Femur (tissue), 1 donor: ENCODE measurements around the gene MPPED2.

ENCODE experiments used
- DNase-seq: peaks from one replicate; pipeline ENCODE4 v3.0.0-alpha.2; 2017

MPPED2 gene, protein sequence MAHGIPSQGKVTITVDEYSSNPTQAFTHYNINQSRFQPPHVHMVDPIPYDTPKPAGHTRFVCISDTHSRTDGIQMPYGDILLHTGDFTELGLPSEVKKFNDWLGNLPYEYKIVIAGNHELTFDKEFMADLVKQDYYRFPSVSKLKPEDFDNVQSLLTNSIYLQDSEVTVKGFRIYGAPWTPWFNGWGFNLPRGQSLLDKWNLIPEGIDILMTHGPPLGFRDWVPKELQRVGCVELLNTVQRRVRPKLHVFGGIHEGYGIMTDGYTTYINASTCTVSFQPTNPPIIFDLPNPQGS

DNA sequence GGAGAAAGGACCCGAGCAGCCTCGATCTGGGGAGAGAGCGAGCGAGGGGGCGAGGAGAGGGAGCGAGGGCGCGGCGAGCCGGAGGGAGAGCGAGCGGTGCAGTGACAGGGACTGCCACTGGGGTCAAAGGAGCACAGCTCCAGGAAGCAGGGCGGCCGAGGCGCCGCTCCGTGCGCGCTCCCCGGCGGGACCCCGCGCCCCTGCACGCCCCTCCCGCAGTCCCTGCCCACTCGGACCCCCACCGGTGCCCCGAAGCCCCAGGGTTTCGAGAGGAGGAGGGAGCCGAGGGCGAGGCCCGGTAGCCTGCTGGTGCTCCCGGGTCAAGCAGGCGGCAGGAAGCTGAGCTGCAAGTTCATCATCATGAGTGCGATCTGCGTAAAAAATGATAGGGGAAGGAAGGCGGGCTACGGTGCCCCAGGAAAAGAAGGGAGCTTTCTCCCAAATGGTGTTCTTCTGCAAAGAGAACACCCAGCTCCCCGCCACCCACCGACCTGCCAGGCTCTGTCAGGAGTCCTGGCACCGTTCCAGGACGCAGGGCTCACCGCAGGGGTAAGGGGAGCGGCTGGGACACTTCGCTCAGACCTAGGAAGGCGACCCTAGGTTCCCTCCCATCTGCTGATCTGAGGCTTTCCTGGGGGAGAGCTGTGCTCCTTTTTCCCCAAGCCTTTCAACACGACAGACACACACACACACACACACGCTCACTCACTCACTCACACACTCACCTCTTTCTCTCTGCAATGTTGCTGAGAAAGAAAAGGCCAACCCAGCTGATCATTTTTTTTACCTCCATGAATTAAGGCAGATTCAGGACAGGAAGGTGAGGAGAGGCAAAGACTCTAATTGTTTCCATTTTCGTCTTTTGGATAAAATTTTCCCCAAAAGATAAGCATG lies at the start of gene MPPED2:
TSS of gene MPPED2 (minus strand) at position 103 of the 894 bp plus-strand sequence. CDS start 5,980 bp downstream, outside the sequence.
- DNase-seq: peak; percentile 77

DNA sequence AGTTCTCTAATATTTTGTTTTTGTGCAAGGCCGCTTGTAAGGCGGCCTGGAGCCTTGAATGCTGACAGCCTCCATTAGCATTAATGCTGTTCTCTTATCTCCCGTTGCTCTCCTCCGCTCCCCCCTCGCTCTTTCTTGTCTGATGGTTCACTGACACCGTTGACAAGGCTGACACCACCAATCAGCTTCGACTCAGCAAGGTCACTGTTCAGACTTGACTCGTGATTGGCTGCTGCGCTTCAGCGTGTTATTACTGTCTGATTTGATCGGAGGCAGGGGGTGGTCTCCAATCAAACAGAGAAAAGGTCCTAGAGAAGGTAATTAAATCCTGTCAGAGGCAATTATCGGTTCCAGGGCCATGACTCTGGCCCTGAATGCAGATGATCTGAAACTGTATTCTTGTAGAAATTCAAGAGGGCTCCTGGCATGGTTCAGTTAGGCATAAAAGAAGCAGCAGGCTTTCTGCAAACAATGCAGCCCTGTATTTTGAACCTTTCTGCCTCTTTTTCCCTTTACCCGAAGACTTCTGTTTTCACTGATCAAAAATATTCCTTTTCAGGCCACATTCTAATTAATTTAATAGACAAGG lies 49.3 kb upstream of the MPPED2 start:
- DNase-seq: peak; percentile 53

DNA sequence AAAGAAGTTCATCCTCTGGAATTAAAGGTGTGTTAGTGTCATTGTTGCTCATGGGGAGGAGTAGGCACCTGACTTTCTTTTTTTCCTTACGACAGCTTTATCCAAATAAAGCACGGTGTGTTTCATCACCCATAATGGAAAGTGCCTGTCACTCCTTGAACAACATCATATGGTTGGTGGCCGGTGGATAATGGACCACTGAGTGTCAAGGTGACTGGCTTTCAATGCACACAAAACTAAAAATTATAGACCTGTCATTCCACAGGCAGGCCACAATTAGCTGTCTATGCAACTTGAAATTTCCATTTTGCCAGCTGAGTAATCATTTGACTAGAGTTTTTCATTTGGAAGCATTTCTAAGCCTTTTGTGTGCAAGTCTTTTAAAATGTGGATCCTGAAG lies 45.0 kb upstream of the MPPED2 start:
- DNase-seq: no peak

DNA sequence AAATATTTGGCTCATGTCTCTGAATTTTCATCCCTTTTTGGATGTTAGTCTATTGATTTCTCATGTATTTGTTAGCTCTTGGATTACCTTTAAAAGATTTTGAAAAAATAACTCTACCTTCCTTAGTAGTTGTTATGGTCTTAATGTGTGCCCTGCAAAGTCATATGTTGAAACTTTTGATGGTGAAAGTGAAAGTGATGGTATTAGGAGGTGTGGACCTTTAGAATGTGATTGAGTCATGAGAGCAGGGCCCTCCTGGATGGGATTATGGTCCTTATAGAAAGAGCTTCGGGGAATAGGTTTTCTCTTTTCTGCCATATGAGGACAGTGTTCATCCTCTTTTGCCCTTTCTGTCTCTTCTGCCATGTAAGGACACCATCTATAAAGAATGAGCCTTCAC lies 33.6 kb upstream of the MPPED2 start:
- DNase-seq: no peak

DNA sequence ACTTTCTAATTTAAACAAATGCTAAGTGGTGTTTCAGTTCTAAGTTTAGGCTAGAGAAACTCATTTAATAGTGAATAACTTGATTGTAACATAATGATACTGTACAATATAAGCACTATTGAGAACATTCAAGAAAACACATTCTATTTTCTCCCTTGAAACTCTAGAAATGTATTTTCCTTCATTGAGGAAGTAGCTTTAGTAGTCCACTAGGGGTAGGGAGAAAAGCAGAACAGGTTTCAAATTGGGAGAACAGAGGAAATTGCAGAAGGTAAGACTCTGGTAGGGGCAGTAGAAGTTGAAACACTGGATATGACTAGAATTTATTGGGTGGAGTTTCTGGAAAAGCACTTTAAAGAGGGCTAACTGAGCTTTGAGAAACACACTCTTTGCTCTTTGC lies 31.6 kb upstream of the MPPED2 start:
- DNase-seq: no peak

DNA sequence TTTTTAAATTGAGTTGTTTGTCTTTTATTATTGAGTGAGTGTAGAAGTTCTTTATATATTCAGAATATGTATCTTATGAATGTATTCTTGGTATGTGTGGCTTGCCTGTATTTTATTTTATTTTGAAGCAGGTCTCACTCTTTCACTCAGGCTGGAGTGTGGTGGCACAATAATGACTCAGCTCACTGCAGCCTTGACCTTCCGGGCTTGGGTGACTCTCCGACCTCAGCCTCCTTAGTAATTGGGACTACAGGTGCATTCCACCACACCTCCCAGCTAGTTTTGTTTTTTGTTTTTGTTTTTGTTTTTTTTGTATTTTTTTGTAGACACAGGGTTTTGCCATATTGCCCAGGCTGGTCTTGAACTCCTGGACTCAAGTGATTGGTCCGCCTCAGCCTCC lies 24.5 kb upstream of the MPPED2 start:
- DNase-seq: no peak

DNA sequence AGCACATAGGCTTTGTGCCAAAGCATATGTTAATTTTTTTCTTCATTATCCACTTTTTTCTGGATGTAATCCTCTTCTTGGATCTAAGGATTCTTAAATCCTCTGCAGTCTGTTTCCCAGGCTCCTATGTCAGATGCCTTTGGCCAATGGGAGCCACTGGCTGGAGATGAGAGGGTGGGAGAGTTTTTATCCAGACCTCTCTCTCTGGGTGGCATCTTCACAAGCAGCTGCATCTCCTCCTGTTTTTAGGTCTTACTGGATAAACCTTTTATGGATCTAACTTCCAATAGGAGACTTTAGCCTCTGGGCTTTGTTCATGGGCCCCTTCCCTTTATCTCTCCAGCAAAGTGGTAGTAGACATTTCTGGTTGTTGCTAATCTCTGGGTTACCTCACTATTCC lies 22.4 kb upstream of the MPPED2 start:
- DNase-seq: no peak

DNA sequence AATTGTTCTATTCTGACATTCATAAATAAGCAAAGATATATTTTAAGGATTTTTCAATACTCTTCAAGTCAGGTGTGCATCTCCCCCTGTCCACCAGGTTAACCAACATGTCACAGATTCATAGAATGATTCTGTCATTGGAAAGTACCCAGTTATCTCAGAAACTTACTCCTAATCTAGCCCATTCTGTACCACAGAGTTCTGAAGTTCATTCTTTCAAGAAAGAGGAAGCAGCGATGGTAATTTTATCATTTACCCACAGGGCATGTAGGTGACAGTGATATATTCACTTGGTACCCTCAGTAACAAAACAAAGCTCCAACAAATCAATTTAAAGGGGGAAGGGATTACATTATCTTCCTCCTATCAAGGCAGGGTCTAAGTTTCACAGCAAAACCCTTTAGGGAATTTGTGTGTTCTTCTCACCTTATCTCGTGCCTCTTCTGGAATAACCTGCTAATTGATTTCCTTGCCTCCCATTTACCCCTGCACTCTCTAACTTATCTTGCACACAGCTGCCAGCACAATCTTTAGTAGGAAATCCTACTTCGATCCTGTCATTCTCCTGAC lies 19.0 kb upstream of the MPPED2 start:
- no peak for DNase-seq

DNA sequence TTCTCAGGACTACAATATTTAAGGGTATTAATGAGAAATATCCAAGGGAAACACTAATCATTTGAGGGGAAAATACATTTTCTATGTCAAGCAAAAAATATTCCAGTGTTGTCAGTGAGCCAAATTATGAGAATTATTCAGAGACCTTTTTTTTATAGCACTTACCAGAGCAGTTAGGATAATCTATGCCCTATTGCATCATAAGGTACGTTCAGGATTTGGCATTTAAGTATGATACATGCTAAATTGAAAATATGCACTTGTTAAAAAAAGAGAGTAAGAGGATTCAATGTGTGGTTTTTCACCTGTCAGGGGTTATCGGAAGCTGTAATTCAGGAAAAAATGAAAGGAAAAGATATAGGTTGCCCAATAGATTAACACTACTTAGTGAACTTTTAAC lies 17.2 kb upstream of the MPPED2 start:
- no peak for DNase-seq

DNA sequence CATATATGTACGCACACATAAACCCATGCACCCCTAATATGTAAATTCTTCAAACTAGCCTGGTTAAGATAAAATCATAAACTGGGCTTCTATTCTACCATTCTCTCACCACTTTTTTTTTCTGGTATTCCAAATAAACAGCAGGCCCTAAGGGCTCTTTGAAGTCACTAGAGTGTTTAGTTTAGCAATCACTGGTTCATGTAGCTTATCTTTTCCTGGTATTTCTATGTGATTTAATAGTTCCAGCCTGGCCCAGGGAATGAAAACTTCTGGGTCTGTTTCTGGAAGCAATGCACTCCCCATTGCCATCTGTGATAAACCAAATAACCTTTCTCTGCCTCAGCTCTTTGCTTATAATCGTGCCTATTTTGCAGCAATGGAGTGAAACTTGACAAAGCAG lies 10.7 kb upstream of the MPPED2 start:
- no peak for DNase-seq

DNA sequence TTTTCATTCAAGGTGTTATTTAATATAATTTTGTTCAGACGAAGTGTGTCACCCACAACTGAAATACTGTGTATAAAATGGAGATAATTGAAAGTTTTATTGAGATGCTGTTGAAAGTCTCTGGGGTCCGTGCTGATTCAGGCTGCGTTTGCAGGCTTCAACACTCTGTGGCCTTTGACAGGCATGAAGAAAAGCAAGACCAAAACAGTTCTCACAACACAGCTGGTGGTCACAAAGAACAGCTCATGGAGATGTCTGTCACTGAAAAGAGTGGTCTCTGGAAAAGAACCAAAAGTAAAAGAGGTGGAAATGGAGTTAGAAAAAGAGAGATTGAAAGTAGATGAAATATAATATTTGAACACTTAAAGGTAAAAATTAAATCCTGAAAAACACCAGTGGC lies 9.8 kb upstream of the MPPED2 start:
- no peak for DNase-seq

DNA sequence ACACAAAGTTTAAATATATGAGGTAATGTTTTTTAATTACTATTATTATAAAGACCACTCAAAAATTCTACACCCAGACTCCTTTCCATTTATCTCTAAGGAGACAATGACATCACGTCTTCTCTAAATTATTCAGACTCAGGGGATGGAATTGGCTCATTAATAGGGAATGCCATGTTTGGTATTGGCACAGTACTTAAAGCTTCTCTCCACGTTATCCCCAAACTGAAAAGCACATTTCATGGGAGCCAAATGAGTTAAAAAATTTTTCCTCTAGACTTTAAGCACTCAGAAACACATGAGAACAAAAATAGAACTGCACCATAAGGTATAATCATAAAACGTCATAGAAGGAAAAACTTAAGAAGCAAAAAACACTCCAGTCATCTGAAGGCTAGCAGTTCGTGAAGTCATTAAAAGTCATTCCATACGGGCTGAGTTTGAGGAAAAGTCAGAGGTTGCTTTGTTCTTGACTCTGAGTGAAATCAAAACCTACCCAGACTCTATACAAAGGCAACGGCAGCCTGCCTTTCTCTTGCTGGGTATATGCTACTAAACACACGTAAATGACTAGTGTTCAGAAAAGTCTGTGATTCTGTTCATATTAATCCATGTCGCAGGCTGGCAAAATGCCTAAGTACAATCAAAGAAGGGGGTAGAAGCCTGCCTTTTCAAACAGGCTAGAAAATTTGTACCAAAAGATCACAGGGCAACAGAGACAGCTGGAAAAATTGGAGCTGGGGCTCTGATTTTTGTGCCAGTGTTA lies 8.7 kb upstream of the MPPED2 start:
- peak; percentile 62 for DNase-seq

DNA sequence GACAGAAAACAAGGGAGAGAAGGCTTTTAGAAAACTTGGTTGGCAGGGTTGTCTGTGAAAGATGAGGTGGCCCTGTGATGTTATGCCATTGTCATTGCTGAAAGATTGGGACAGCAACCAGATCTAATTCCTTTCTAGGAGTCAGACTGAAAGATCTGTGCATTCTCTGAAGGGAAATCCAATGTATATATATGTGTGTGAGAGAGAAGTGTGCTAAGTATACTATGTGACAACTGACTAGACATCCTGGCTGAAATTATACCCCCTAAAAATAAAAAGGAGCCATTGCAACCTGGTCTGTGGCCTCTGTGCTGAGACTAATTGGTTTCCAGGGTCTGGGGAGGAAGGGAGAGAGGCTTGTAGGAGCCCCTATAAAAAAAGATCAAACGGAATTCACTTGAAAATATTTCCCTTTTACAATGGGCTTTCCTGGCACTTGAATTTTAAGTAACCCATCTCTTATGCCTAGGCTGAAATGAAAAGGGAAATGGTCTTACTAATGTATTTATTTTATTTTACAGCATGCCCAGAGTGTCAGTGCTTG lies 1.2 kb upstream of the MPPED2 start:
- no peak for DNase-seq

DNA sequence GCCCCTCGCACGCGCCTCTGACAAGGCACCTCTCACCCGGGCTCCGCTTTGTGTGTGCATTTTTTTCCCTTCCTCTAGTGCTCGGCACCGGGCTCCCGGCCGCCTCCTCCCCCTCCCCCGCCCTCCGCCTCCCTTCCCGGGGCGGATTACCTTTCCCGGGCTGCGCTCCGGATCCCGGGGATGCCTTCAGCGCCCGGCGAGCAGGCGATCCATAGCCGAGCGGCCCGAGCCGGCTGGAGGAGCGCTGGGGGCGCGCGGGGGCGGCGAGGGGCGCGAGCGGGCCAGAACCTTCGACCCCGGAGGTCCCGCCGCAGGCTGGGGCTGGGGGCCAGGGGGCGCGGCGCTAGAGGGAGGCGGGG lies 282 bp downstream of the MPPED2 start:
- peak; percentile 69 for DNase-seq

DNA sequence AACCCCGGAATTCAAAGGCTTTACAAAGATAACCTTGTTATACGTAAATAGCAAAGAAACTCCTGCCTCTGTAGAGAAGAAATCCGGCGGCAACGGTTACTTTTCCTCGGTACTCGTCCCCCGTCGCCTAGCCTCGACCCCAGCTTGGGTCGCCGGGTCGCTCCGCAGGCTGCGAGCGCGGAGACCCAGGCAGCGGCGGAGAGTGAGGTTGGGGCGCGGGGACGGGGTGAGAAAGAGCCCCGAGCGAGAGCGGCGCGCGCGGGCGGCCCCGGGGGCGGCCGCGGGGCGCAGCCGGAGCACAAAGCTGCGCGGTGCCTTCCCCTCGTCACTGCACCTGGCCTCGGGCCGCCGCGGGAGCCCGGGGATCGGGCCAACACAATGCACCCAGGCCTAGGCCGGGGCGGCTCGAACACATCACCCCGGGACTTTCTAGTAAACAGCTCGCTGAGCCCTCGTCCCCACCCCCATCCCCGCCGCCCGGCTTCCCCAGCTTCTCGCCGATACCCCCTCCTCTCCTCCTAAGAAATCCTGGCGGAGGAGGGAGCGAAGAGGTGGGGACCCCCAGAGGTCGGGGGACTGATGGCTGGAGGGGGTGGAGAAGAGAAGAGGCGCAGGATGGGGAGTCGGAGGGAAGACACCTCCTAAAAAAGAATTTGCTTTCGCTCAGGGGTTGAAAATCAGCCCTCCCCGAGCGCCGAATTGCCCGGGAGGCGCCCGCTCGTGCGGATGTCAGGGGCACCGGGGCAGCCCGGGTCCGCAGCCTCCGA lies 845 bp downstream of the MPPED2 start:
- peak; percentile 65 for DNase-seq

DNA sequence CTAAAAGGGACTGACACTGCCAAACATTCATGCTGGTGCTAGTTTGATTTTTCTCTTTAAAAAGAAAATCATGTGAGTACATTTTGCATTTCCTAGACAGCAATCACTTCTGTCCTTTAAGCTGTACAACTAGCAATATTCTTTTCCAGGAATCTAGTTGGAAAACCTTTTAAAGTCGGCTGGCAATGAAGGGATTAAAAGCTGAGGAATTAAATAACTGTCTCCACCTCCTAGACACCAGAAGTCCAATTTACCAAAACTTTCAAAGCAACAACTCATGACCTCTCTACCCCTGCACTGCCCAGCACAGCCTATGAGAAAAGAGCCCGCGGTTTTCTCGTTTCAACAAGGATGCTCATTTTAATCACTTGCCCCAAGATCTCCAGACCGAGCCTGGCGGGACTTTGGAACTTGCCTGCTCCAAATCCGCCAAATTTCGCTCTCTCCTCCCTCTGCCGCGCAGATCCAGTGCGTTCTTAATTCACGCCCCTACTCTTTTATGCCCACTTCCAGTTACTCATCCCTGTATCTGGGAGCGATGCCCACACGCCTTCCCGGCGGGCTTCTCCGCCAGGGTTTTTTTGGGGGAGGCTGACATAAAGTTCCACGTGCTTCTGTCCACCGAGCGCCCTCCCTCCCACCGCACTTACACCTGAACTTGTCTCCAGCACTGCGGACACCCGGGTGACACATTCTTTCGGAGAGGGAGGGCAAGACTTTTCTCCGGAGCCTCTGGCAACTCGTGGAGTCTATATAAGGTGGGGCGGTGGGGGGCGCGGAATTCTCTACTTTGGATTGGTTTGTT lies 2.5 kb downstream of the MPPED2 start:
- DNase-seq: peak; percentile 80

DNA sequence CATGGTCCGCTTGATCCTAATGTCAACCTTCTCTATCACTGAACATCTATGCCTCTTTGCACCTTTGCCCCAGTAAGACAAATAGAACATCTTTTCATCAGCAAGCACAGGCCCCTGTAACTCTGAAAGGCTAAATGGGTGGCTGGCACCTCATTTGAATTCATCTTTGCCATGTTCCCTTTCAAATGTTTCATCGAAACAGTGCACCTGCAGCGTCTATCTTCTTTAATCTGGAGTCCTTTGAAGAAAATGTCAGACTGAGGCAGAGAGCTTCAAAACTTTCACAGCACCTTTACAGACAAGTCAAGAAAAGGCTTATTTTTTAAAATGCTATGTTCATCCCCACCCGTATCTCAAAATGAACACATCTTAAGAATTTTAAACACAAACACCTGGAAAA lies 3.4 kb downstream of the MPPED2 start:
- no peak for DNase-seq

DNA sequence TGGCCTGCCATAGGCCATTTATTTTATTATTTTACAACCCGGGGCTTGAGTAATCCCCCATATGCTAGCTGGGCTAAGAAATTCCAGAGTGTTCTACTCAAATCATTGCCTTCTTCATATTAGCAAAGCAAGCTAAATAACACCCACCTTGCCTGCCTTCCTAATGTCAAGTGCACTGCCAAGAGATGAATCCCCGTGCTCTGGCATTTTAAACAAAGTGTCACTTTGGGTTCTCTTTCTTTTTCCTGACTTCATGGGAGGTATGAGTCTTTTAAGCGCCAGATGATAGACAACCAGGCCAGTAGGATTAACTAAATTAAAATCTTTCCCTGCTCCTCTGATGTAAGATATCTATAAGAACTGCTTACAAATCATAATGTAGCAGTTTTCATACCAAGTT lies 4.5 kb downstream of the MPPED2 start:
- no peak for DNase-seq

DNA sequence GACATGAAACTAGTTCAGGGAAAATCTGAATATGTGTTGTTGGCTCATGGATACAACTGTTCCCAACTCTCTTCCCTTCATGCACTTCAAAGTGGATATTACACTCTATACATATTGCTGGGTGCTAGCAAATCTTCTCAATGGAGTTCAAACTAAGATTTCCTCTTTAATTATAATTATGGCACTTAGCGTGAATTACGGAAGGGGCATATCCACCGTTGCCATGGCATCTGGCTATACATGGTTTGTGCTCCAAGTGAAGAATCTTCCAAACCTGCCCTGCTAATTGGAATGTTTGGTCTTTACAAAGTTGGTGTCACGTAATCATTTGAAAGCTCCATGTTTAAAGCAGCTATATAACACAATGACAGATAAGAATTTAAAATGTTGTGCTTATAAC lies 5.6 kb downstream of the MPPED2 start:
- DNase-seq: no peak

DNA sequence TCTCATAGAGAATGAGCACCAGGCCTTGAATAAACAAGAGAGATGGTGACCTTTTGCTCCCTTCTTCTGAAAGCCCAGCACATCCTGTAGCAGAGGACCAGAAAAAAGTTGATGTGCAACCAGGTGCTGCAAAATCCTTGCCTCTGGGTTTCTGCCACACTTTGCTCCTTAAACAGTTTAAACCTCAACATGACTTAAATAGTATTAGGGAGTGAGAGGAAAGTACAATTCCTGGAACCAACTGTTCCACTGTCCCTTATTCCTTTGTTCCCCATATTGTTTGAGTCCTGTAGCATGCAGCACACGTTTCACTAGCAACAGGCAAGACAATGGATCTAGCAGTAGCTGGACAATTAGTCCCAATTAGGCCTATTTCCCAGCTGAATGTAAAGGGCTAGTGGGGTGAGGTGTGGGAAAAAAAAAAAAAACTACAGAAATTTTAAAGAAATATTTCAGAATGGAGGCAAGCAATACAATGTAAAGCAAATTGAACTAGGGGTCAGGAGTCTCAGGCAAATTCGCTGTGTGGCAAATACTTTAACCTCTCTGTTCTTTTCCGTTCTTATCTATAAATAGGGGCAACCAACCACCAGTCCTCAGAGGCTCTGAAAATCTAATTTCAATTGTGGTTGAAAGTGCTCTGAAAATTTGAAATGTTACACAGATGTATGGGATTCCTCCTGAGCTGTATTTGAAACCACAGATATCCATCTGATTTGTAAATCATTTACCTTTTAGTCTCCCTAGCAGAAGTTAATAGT lies 6.6 kb downstream of the MPPED2 start:
- DNase-seq: no peak
